ENCODE data around the gene CDC26.

Gene CDC26

DNA sequence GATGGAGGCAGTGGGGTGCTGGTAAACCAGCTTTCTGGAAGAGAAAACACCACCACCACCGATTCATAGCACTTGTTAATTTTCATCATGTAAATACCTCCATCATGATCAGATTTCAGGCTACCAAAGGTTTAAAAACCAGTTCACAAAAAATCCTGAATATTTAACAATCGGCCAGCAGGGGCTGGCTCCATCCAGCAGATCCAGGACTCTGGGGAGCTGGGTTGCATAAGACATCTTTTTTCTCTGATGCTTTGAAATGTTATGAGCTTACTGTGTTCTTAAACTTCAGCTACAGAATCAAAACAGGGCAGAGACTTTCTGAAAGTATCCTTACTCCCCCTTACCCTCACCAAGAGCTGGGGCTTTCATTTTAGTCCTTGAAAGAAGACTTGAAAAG, 42.4 kb upstream of the CDC26 start:
- H3K27ac ChIP-seq (ENCODE audit: low read length): no peak overlapping the region
- H3K9ac ChIP-seq (ENCODE audit: low read length): no peak overlapping the region
- H3K36me3 ChIP-seq (replicated peaks; ENCODE audit: low read depth, low read length): no peaks in the 10 kb centered on the region
- H3K4me3 ChIP-seq (ENCODE audit: low read length): no peak overlapping the region
- H3K79me2 ChIP-seq (ENCODE audit: low read length): no peaks in the 10 kb centered on the region
- no peaks in the 10 kb centered on the region for H3K9me3 ChIP-seq (ENCODE audit: insufficient read depth, low read length)
- no peaks in the 10 kb centered on the region for H3K4me1 ChIP-seq (ENCODE audit: low read length)
- TF ChIP-seq CTCF (IDR thresholded peaks at IDR 0.05; ENCODE audit: low read depth, low read length) (no peak), EZH2phosphoT487 (IDR thresholded peaks at IDR 0.05; ENCODE audit: low read depth) (no peak)
- no peak overlapping the region for H2AFZ ChIP-seq (ENCODE audit: low read depth, low read length)
- H3K27me3 ChIP-seq (ENCODE audit: low read depth, low read length): peaks cover 11% of the 10 kb centered on the region
- H3K4me2 ChIP-seq (ENCODE audit: low read length): no peak overlapping the region
- H4K20me1 ChIP-seq (ENCODE audit: insufficient read depth, low read length): no peaks in the 10 kb centered on the region

- H3K9me3 ChIP-seq (ENCODE audit: insufficient read depth, low read length): no peaks in the 10 kb centered on the region
- H3K27ac ChIP-seq (ENCODE audit: low read length): no peak overlapping the region
- H2AFZ ChIP-seq (ENCODE audit: low read depth, low read length): no peak overlapping the region
- H3K36me3 ChIP-seq (replicated peaks; ENCODE audit: low read depth, low read length): no peaks in the 10 kb centered on the region
- H3K9ac ChIP-seq (ENCODE audit: low read length): no peak overlapping the region
- no peak overlapping the region for H3K4me2 ChIP-seq (ENCODE audit: low read length)
- H3K27me3 ChIP-seq (ENCODE audit: low read depth, low read length): peaks cover 7% of the 10 kb centered on the region
- H3K4me3 ChIP-seq (ENCODE audit: low read length): no peak overlapping the region
- no peaks in the 10 kb centered on the region for H4K20me1 ChIP-seq (ENCODE audit: insufficient read depth, low read length)
- no peaks in the 10 kb centered on the region for H3K4me1 ChIP-seq (ENCODE audit: low read length)
- TF ChIP-seq CTCF (IDR thresholded peaks at IDR 0.05; ENCODE audit: low read depth, low read length) (no peak), EZH2phosphoT487 (IDR thresholded peaks at IDR 0.05; ENCODE audit: low read depth) (no peak)
- H3K79me2 ChIP-seq (ENCODE audit: low read length): no peaks in the 10 kb centered on the region
Observed at GRCh38 chr9:113316030-113316429, 40.7 kb upstream of the CDC26 start.

GRCh38 chr9:113315231-113315630, 39.9 kb upstream of the CDC26 start:
- H3K4me2 ChIP-seq (ENCODE audit: low read length): no peak overlapping the region
- peaks cover 7% of the 10 kb centered on the region for H3K27me3 ChIP-seq (ENCODE audit: low read depth, low read length)
- no peak overlapping the region for H3K9ac ChIP-seq (ENCODE audit: low read length)
- TF ChIP-seq CTCF (IDR thresholded peaks at IDR 0.05; ENCODE audit: low read depth, low read length) (no peak), EZH2phosphoT487 (IDR thresholded peaks at IDR 0.05; ENCODE audit: low read depth) (no peak)
- no peak overlapping the region for H2AFZ ChIP-seq (ENCODE audit: low read depth, low read length)
- no peaks in the 10 kb centered on the region for H3K9me3 ChIP-seq (ENCODE audit: insufficient read depth, low read length)
- no peak overlapping the region for H3K4me3 ChIP-seq (ENCODE audit: low read length)
- no peaks in the 10 kb centered on the region for H4K20me1 ChIP-seq (ENCODE audit: insufficient read depth, low read length)
- no peaks in the 10 kb centered on the region for H3K79me2 ChIP-seq (ENCODE audit: low read length)
- H3K36me3 ChIP-seq (replicated peaks; ENCODE audit: low read depth, low read length): no peaks in the 10 kb centered on the region
- H3K27ac ChIP-seq (ENCODE audit: low read length): no peak overlapping the region
- no peaks in the 10 kb centered on the region for H3K4me1 ChIP-seq (ENCODE audit: low read length)

DNA sequence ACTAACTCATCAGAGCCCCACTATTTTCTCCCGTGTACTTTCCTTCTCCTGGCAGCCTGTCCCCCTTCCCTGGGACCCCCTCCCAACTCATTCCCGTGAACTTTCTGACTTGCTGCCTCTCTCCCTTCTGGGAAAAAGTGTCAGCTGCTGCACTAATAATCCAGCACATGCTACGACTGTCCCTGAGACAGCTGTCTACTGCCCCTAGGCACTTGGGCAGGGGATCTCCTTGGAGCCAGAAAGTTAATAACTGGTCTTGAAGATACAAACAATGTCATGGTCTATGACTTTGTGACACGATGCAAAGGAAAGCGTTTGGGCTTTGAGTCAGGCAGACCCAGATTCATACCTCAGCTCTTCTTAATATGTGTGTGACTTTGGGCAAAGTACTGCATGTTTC, 37.9 kb upstream of the CDC26 start:
- H3K4me1 ChIP-seq (ENCODE audit: low read length): no peaks in the 10 kb centered on the region
- no peaks in the 10 kb centered on the region for H3K36me3 ChIP-seq (replicated peaks; ENCODE audit: low read depth, low read length)
- no peaks in the 10 kb centered on the region for H3K9me3 ChIP-seq (ENCODE audit: insufficient read depth, low read length)
- H3K27me3 ChIP-seq (ENCODE audit: low read depth, low read length): peaks cover 7% of the 10 kb centered on the region; the same call in 1 of the 2 replicates
- no peaks in the 10 kb centered on the region for H4K20me1 ChIP-seq (ENCODE audit: insufficient read depth, low read length)
- no peak for TF ChIP-seq CTCF (IDR thresholded peaks at IDR 0.05; ENCODE audit: low read depth, low read length)
- H2AFZ ChIP-seq (ENCODE audit: low read depth, low read length): no peak overlapping the region
- no peak overlapping the region for H3K4me3 ChIP-seq (ENCODE audit: low read length)
- no peak overlapping the region for H3K4me2 ChIP-seq (ENCODE audit: low read length)
- no peak overlapping the region for H3K27ac ChIP-seq (ENCODE audit: low read length)
- no peak overlapping the region for H3K9ac ChIP-seq (ENCODE audit: low read length)
- no peaks in the 10 kb centered on the region for H3K79me2 ChIP-seq (ENCODE audit: low read length)

Data from OCI-LY3 (cell line).